HG02943 (cell line): ENCODE measurements around the gene EMILIN1.

Experiments used
- ATAC-seq: cut with Tn5 transposase; IDR thresholded peaks from one replicate; pipeline ENCODE4 v1.9.1; 2021; ENCODE audit warnings: mild to moderate bottlenecking, low read depth, moderate library complexity; ENCODE audit not compliant: unreplicated experiment

Gene EMILIN1

GRCh38 chr2:27078267-27079194 lies at the start of gene EMILIN1:
Gene EMILIN1 (plus strand): TSS chr2:27078615. CDS start chr2:27079066, 451 bp downstream.
- ATAC-seq: no peak

GRCh38 chr2:27029051-27029450 lies 49.4 kb upstream of the EMILIN1 start:
- ATAC-seq: no peak

- ATAC-seq: peak; percentile 95
Observed at GRCh38 chr2:27032495-27033252, 45.7 kb upstream of the EMILIN1 start, which contains the start of gene TMEM214. Gene TMEM214 (plus strand): TSS chr2:27032965. CDS start chr2:27033016, 51 bp downstream.

- ATAC-seq: no peak
Observed at GRCh38 chr2:27033253-27033852, 45.1 kb upstream of the EMILIN1 start.

DNA sequence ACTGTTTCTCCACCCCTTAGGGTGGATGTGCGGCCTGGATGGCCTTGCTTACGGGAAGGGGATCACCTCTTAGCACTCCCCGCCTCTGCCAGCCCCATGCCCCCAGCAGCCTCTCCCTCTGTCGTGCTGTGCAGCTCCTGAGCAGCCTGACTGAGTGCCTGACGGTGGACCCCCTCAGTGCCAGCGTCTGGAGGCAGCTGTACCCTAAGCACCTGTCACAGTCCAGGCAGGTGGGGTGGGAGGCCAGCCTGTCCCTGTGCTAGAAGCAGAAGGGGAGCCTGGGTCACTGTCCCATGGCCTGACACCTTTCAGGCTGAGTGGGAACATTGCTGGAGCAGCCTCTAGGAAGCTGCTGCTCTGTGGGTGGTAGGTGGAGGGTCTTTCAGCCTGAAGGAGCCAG lies 40.4 kb upstream of the EMILIN1 start:
- no peak for ATAC-seq

GRCh38 chr2:27038631-27039339 lies 39.6 kb upstream of the EMILIN1 start:
- ATAC-seq: no peak

DNA sequence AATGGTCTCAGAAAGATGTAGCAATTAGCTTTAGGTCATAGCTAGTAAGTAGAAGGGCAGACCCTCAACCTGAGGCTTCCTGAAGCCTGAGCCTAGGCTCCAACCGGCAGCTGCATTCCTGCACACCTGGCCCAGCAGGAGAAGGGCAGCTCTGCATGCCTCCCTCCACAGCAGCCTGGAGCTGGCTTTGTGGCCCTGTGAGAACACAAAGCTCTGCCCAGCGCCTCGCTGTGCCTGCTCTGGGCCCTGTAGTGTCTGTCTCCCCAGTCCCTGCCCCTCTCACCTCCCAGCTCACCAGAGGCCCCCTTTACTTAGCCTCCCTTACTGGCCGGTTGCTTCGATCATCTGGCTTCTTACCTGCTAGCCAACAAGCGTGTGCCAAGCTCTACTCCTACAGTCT lies 39.0 kb upstream of the EMILIN1 start:
- ATAC-seq: no peak

GRCh38 chr2:27039871-27040270 lies 38.5 kb upstream of the EMILIN1 start:
- ATAC-seq: no peak

DNA sequence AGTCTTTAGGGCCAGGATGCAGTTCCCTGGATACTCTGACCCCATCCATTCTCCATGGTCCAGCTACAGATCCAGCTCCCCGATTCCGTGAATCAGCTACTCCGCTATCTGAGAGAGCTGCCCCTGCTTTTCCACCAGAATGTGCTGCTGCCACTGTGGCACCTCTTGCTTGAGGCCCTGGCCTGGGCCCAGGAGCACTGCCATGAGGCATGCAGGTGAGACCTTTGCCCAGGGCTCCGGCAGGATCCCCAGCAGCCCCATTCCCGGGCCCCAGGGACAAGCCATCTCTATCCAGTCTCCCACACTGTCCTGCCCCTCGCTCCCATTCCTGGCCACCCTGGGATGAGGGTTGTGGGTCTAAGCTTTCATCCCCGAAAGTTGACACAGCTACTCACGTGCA lies 38.1 kb upstream of the EMILIN1 start:
- ATAC-seq: no peak

DNA sequence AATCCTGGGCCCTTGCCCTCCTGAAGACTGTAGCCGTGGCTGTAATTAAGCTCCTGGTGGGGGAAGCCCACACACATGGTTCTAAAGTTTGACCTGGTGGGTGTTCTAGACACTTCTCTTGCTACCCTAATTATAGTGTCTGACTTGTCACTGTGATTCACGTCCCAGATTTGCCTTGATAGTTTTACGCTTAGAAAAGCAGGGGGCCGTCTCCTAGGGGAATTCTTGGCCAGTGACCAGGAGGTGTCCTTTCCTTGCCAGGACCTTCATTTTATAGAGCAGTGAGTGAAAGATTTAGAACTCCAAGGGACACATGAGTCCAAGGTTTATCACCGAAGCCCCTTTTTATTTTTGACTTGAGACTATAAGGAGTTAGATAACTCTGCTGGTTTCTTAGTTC lies 36.7 kb upstream of the EMILIN1 start:
- no peak for ATAC-seq

GRCh38 chr2:27042159-27042661 lies 36.2 kb upstream of the EMILIN1 start:
- ATAC-seq: no peak

- no peak for ATAC-seq
Observed at GRCh38 chr2:27042985-27043634, 35.3 kb upstream of the EMILIN1 start.

DNA sequence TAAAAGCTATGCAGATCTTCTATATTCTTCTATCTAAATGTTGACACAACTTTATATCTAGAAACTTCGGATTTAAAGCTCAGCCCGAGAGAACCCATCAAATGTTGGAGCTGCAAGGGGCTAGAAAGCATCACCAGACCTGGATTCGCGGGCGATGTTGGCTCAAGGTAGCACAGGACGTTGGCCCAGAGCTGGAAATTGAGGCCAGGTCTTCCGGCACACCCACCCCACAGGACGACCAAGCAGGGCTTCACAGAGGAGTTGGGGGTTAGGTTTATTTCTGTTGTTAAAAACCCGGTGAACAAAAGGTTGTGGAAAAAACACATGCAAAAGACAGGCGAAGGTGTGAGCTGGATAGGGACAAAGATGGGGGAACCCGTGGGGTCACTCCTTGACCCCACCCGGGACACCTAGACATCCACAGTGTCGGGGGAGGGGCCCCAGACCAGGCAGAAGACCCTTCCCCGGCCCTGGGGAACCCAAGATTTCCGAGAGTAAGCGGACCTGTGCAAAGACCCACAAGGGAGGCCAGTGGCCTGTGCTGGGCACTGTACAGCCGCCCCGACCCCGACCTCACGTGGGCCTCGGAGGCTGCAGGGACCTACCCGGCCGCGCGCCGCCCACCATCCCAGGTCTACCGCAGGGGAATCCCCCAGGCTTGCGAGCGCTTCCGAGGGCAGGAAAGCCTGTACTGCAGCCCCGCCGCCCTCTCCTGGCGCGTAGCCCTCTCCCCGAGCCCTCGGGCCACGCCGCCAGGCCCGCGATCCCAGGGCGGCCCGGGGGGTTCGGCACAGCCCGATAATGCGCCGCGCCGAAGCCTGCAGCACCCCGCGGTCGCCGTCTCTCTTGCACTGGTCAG lies 28.8 kb upstream of the EMILIN1 start:
- ATAC-seq: peak; percentile 14

DNA sequence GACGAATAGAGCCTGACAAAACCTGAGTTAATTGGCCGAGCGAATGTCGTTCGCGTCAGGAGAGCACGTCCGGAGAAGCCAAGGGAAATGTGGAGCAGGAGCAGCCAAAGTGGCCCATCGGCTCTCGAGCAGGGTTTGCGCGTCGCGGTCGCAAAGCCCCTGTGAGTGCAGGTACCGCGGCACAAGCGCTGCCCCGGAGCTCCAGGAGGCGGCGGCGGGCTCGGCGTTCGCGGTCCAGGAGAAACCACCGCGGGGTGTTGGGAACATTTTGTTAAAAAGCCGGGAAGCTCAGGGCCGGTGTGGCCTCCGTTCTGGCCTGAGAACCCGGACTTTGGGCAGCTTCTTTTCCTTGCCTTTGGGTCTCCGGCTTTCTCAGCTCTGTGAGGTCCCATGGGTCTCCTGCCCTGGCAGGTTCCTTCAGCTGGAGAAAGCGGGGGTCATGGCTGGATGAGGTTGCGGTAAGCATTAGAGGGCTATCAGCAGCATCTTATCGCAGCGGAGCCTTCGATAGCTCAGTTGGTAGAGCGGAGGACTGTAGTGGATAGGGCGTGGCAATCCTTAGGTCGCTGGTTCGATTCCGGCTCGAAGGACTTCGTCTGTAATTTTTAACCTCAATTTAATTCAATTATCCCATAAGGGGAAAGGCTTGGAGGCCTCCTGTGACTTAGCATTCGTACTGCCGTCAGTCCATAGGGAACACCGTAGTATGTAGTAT lies 28.0 kb upstream of the EMILIN1 start:
- peak; percentile 50 for ATAC-seq

GRCh38 chr2:27050996-27051901 lies 27.2 kb upstream of the EMILIN1 start, which contains the start of gene AGBL5:
Gene AGBL5 (plus strand): TSS chr2:27051668. CDS start chr2:27052959, 1,291 bp downstream.
- ATAC-seq: peak; percentile 65

DNA sequence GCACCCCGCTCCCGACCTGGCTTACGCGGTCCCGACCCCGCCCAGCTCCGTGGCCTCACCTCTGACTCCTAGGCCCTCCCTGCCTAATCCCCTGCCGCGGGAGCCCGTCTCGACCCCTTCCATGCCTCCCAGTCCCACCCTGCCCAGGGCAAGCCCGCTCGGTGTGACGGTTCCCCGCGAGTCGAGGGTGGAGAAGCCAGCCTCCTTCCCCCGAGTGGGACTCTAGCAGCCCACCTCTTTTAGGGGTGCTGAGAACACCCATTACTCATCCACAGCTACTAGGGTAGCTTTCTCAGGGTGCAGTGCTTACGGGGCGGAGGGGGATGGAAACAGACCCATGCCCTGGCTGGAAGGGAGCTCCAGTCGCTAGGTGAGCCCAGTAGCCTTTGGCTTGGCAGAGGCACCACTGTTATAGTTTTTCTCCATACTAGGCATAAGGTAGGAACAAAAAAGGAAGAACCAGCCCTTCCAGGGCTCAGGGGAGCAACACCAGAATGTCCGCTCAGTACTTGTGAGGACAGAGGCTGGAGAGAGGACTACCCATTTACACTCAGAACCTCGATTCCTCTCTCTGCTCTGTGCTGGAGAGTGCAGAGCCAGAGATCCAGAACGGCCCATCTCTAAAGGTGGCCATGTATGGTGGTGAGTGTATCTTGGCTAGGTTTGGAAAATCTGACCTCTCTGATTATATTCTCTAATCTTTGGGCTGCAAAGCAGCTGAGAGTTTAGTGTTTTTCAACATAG lies 26.3 kb upstream of the EMILIN1 start:
- no peak for ATAC-seq
